K562 (cell line): ENCODE data around the gene CYB5R4. TPM values are rescaled to one million over a fixed set of nuclear protein-coding genes. Genes with fewer than 3 reads are reported as not detected.

Source experiments
- ATAC-seq: fragments of 200-7000 bp; cut with Tn5 transposase; 3 replicates; pipeline ENCODE4 v1.9.1; 2020; ENCODE audit warnings: moderate library complexity
- BruUV-seq: library from RNA; stranded (reverse); fragments of 400-500 nt; replicated peaks from 2 replicates; lab custom pipeline; 2021; lab: Mats Ljungman, UMichigan
- CTCF ChIA-PET: fragments of 300-600 bp; formaldehyde crosslinking; extraction: SDS; loops from one replicate; lab custom pipeline; 2021; ENCODE audit warnings: low intra/inter-chr PET ratio; lab: Yijun Ruan, JAX
- POLR2A ChIA-PET: fragments of 300-600, 350-650 bp; sonication (Branson Sonifier 250); formaldehyde crosslinking; extraction: SDS; loops from one replicate; lab custom pipeline; 2021; ENCODE audit warnings: antibody characterized with exemption, inconsistent platforms; lab: Yijun Ruan, JAX
- DNase-seq, 4 experiments: peaks; one replicate each; pipeline versions ENCODE4 v3.0.0 to v3.0.0-alpha.2; 2011 to 2018; ENCODE audit warnings: low spot score in 3 of 4, mixed read lengths in 3 of 4; ENCODE audit errors: extremely low read depth in 1 of 4
- FAIRE-seq: peaks from 2 replicates; lab custom pipeline; 2011; peaks lifted over from hg19 to GRCh38; lab: Jason Lieb, UNC
- H2AFZ ChIP-seq: 2 replicates; pipeline ENCODE4 v1.6.0; 2011; ENCODE audit warnings: low read depth, low read length, control low read depth, inconsistent platforms
- H3K27ac ChIP-seq: fragments of 200-600 bp; 3 replicates; pipeline ENCODE4 v1.8.0; 2011; ENCODE audit warnings: low read depth, mild to moderate bottlenecking, control low read depth, inconsistent platforms, low read length, moderate library complexity, mixed read lengths; ENCODE audit errors: extremely low read depth
- H3K27me3 ChIP-seq, 2 experiments: fragments of 300-600 bp in 1 of 2; 2 replicates in 1 of 2; 3 replicates in 1 of 2; pipeline versions ENCODE4 v1.6.0 to v1.8.0; 2011; ENCODE audit warnings: inconsistent platforms in 2 of 2, low read length in 2 of 2, mild to moderate bottlenecking in 1 of 2, mixed read lengths in 1 of 2, moderate library complexity in 1 of 2; ENCODE audit not compliant: control insufficient read depth in 2 of 2, insufficient read depth in 2 of 2
- H3K36me3 ChIP-seq: fragments of 300-600 bp; 3 replicates; pipeline ENCODE4 v1.8.0; 2011; ENCODE audit warnings: mild to moderate bottlenecking, low read length, inconsistent platforms; ENCODE audit not compliant: control insufficient read depth, insufficient read depth
- H3K4me1 ChIP-seq, 2 experiments: fragments of 200-600 bp in 1 of 2; replicated peaks in 1 of 2; 2 replicates in 1 of 2; 3 replicates in 1 of 2; pipeline versions ENCODE4 v1.5.1 to v1.8.0; 2011; ENCODE audit warnings: inconsistent platforms in 2 of 2, low read length in 2 of 2, mild to moderate bottlenecking in 1 of 2, mixed read lengths in 1 of 2, moderate library complexity in 1 of 2; ENCODE audit not compliant: control insufficient read depth in 2 of 2, insufficient read depth in 2 of 2
- H3K4me2 ChIP-seq: 2 replicates; pipeline ENCODE4 v1.6.1; 2011; ENCODE audit warnings: low read length, control low read depth, inconsistent platforms, mixed read lengths; ENCODE audit not compliant: insufficient read depth
- H3K4me3 ChIP-seq: fragments of 200-600 bp; sonication (generic), shearing (Covaris generic); 2 replicates; pipeline ENCODE4 v1.5.1; 2016; ENCODE audit warnings: control low read depth, inconsistent platforms
- H3K79me2 ChIP-seq: fragments of 200-600 bp; 3 replicates; pipeline ENCODE4 v1.8.0; 2011; ENCODE audit warnings: low read length, inconsistent platforms; ENCODE audit not compliant: control insufficient read depth, insufficient read depth
- H3K9ac ChIP-seq, 2 experiments: 2 replicates each; pipeline versions ENCODE4 v1.6.0 to v1.6.1; 2011; ENCODE audit warnings: low read depth in 2 of 2, low read length in 2 of 2, control low read depth in 1 of 2, inconsistent platforms in 1 of 2, mild to moderate bottlenecking in 1 of 2, mixed read lengths in 1 of 2; ENCODE audit not compliant: insufficient read depth in 1 of 2
- H3K9me1 ChIP-seq: one replicate; pipeline ENCODE4 v1.6.0; 2011; ENCODE audit warnings: inconsistent platforms, mild to moderate bottlenecking, low read length, moderate library complexity; ENCODE audit not compliant: control insufficient read depth, insufficient read depth
- H3K9me3 ChIP-seq: replicated peaks from 2 replicates; pipeline ENCODE4 v1.5.1; 2011; ENCODE audit warnings: low read depth, low read length, inconsistent platforms; ENCODE audit not compliant: control insufficient read depth, insufficient read depth
- H4K20me1 ChIP-seq: replicated peaks from 2 replicates; pipeline ENCODE4 v1.6.1; 2011; ENCODE audit warnings: low read length, inconsistent platforms, mixed read lengths; ENCODE audit not compliant: control insufficient read depth, insufficient read depth
- CSDE1 ChIP-seq, 2 experiments: fragments of 450-650 bp; IDR thresholded peaks; 2 replicates each; pipeline ENCODE4 v1.6.1; 2016; ENCODE audit warnings: mild to moderate bottlenecking in 1 of 2
- CTCF ChIP-seq, 3 experiments: IDR thresholded peaks in 2 of 3; conservative IDR thresholded peaks in 1 of 3; 2 replicates each; pipeline ENCODE4 v1.5.1; 2011 to 2012; ENCODE audit warnings: low read length in 3 of 3, mild to moderate bottlenecking in 3 of 3, control low read depth in 2 of 3, improper control_type of control experiment in 1 of 3, inconsistent platforms in 1 of 3, low read depth in 1 of 3, mixed read lengths in 1 of 3, moderate library complexity in 1 of 3; ENCODE audit not compliant: insufficient read depth in 2 of 3
- E2F8 ChIP-seq: fragments of 450-650 bp; IDR thresholded peaks from 2 replicates; pipeline ENCODE4 v1.7.1; 2018; ENCODE audit warnings: mild to moderate bottlenecking, low read depth; ENCODE audit not compliant: partially characterized antibody
- JUNB ChIP-seq: fragments of 450-650 bp; formaldehyde crosslinking; conservative IDR thresholded peaks from 2 replicates; pipeline ENCODE4 v1.4.0; 2020; ENCODE audit warnings: mild to moderate bottlenecking
- MEIS2 ChIP-seq: fragments of 450-650 bp; IDR thresholded peaks from 2 replicates; pipeline ENCODE4 v1.6.1; 2014; ENCODE audit warnings: mild to moderate bottlenecking; ENCODE audit not compliant: partially characterized antibody
- SOX6 ChIP-seq: fragments of 450-650 bp; IDR thresholded peaks from 2 replicates; pipeline ENCODE4 v1.6.1; 2014; ENCODE audit warnings: mild to moderate bottlenecking
- TAL1 ChIP-seq: fragments of 450-650 bp; IDR thresholded peaks from 2 replicates; pipeline ENCODE4 v1.6.1; 2016; ENCODE audit warnings: mild to moderate bottlenecking
- WGBS: fragments of 100-300 bp; shearing (Covaris generic); methylation state at CpG from one replicate; pipeline ENCODE4 v1.1.6; 2016; ENCODE audit warnings: low coverage, mixed read lengths; ENCODE audit not compliant: insufficient coverage; ENCODE audit errors: missing lambda C conversion rate; 5-methylcytosine and 5-hydroxymethylcytosine counted together
- in situ Hi-C: fragments of 300-500 bp; cut with MboI; formaldehyde crosslinking; loops from 4 replicates; pipeline ENCODE4 v1.15.0; 2018; ENCODE audit warnings: inconsistent platforms, mixed read lengths
- intact Hi-C: fragments of 100-400 bp; cut with micrococcal nuclease; formaldehyde crosslinking; loops from 2 replicates; pipeline ENCODE4 v1.14.2; 2022
- polyA plus RNA-seq, 8 experiments: library from polyadenylated mRNA; depleted of rRNA in 4 of 8; stranded (reverse) in 5 of 8; unstranded in 3 of 8; fragments of >200 nt; fragmentation: Nextera tagmentation in 2 of 8; fragmentation: Illumina TruSeq in 1 of 8; extraction: Ambion mirVana in 2 of 8; extraction: Trizol in 1 of 8; gene quantifications; 2 replicates each; pipeline versions ENCODE4 v1.2.1 to v1.2.3, GENCODE V29; 2011 to 2014; ENCODE audit warnings: inconsistent platforms in 1 of 8, missing spikeins in 1 of 8
- total RNA-seq, 7 experiments: library from RNA; depleted of rRNA in 6 of 7; stranded (reverse); fragments of >200 nt in 6 of 7; fragmentation: Illumina TruSeq in 2 of 7; extraction: Trizol in 2 of 7; gene quantifications; 2 replicates each; pipeline versions ENCODE4 v1.2.1 to v1.2.3, GENCODE V29; 2011 to 2021; ENCODE audit warnings: low replicate concordance in 1 of 7

CYB5R4 gene
- total and polyA plus RNA-seq, 9 of the 15 experiments (the other 6 are each of a cell fraction or from before 2014, with no cell fraction given) = 5.9 to 23.1 (median 19.0) TPM

GRCh38 chr6:83952830-83953229, 93.3 kb downstream of the CYB5R4 start:
- Histone ChIP-seq H3K4me1 (peaks cover 0 to 2% of the 10 kb centered on the region in 2 experiments; a peak in 2 of 5 replicates), H3K9me3 (0 out of 2 replicates have a peak, but pooled peaks cover 2% of the 10 kb centered on the region), H3K4me3 (no peak overlapping the region), H3K4me2 (no peak overlapping the region; the same call in 1 of the 2 replicates), H2AFZ (peak overlapping the region; percentile 14; the same call in 1 of the 2 replicates), H4K20me1 (no peaks in the 10 kb centered on the region), H3K79me2 (no peaks in the 10 kb centered on the region), H3K9ac (no peak overlapping the region), H3K27me3 (no peaks in the 10 kb centered on the region), H3K27ac (no peak overlapping the region), H3K36me3 (peaks cover 8% of the 10 kb centered on the region; the same call in 2 of the 3 replicates), H3K9me1 (no peaks in the 10 kb centered on the region)
- intact Hi-C loops (no loop called here), in situ Hi-C loops (no loop called here)
- DNase-seq (no peak), ATAC-seq (peak; percentile 67), FAIRE-seq (no peak)
- ChIA-PET POLR2A (interaction anchor here (0.9 kb wide), 1 partner anchor 25 kb away, joined by 3 read pairs; no protein-coding TSS in a partner anchor), CTCF (no interaction called here)
- no TSS peak for BruUV-seq
- TF ChIP-seq MEIS2 (peak; percentile 40), JUNB (CRISPR knock-in tag) (no peak)
- 44% methylated on average over 3 of the region's 3 CpGs for WGBS

DNA sequence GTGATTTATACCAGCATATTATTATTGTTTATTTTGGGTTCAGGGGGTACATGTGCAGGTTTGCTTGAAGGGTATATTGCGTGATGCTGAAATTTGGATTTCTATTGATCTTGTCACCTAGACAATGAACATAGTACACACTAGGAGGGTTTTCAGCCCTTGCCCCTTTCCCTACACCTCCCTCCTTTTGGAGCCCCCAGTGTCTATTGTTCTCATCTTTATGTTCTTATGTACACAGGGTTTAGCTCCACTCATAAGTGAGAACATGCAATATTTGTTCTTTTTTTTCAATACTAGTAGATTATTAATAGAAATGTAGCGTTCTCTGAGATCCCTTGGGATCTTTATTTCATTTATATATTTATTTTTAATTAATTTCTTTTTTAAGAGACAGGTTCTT, 94.9 kb downstream of the CYB5R4 start:
- Histone ChIP-seq H3K4me2 (no peak overlapping the region), H4K20me1 (no peaks in the 10 kb centered on the region), H2AFZ (no peak overlapping the region), H3K27me3 (no peaks in the 10 kb centered on the region), H3K9me3 (no peaks in the 10 kb centered on the region), H3K36me3 (peaks cover 8% of the 10 kb centered on the region; the same call in 2 of the 3 replicates), H3K9me1 (no peaks in the 10 kb centered on the region), H3K79me2 (no peaks in the 10 kb centered on the region), H3K4me1 (peaks cover 0 to 8% of the 10 kb centered on the region in 2 experiments; a peak in 2 of 5 replicates), H3K27ac (no peak overlapping the region), H3K4me3 (no peak overlapping the region), H3K9ac (no peak overlapping the region)
- FAIRE-seq (no peak), ATAC-seq (no peak), DNase-seq (no peak)
- CTCF ChIA-PET = no interaction called here
- 96% methylated on average over 2 of the region's 2 CpGs for WGBS
- intact Hi-C loops (no loop called here), in situ Hi-C loops (no loop called here)
- no TSS peak for BruUV-seq
- POLR2A ChIA-PET = interaction anchor here (0.7 kb wide), 2 partner anchors 20 to 22 kb away, joined by 3 read pairs; no protein-coding TSS in a partner anchor
- TF ChIP-seq CSDE1 (IDR thresholded peaks at IDR 0.05) = no peak
- TF ChIP-seq E2F8 = no peak
- no peak for TF ChIP-seq SOX6
- TF ChIP-seq TAL1 = no peak
- no peak for TF ChIP-seq CTCF (IDR thresholded peaks at IDR 0.05 in 2 of 3, conservative IDR thresholded peaks at IDR 0.05 in 1 of 3; ENCODE audit: insufficient read depth in 2 of 3, low read depth in 1 of 3, low read length in 3 of 3)
